Adipocyte (in vitro differentiated cells): ENCODE data around the gene DOCK6.

Experiments
- DNase-seq: peaks from one replicate; pipeline ENCODE4 v3.0.0-alpha.2; 2015; ENCODE audit warnings: low read depth
- H3K27me3 ChIP-seq: replicated peaks from 2 replicates; pipeline ENCODE4 v1.7.0; 2013; ENCODE audit warnings: mild to moderate bottlenecking, low read length, moderate library complexity; ENCODE audit not compliant: control insufficient read depth, insufficient read depth
- H3K36me3 ChIP-seq: 2 replicates; pipeline ENCODE4 v1.7.0; 2013; ENCODE audit warnings: low read length, mild to moderate bottlenecking, moderate library complexity; ENCODE audit not compliant: control insufficient read depth, insufficient read depth, severe bottlenecking
- H3K4me1 ChIP-seq: 2 replicates; pipeline ENCODE4 v1.7.0; 2013; ENCODE audit warnings: mild to moderate bottlenecking, low read length, moderate library complexity; ENCODE audit not compliant: control insufficient read depth, insufficient read depth
- H3K4me3 ChIP-seq: 2 replicates; pipeline ENCODE4 v1.7.0; 2013; ENCODE audit warnings: mild to moderate bottlenecking, low read length, moderate library complexity
- H3K9ac ChIP-seq: 2 replicates; pipeline ENCODE4 v1.7.0; 2013; ENCODE audit warnings: mild to moderate bottlenecking, low read length, moderate library complexity
- H3K9me3 ChIP-seq: 2 replicates; pipeline ENCODE4 v1.7.0; 2013; ENCODE audit warnings: mild to moderate bottlenecking, low read length, moderate library complexity; ENCODE audit not compliant: control insufficient read depth

DOCK6 gene

GRCh38 chr19:11209839-11210655 lies 52.3 kb downstream of the DOCK6 start:
- Histone ChIP-seq H3K4me1 (peaks cover 2% of the 10 kb centered on the region), H3K4me3 (no peak overlapping the region), H3K36me3 (peaks cover 39% of the 10 kb centered on the region), H3K9ac (no peak overlapping the region), H3K9me3 (no peaks in the 10 kb centered on the region), H3K27me3 (no peaks in the 10 kb centered on the region)
- DNase-seq, result no peak

GRCh38 chr19:11208561-11209471 lies 53.5 kb downstream of the DOCK6 start:
- DNase-seq, result no peak
- Histone ChIP-seq H3K9me3 (no peaks in the 10 kb centered on the region), H3K36me3 (peaks cover 30% of the 10 kb centered on the region), H3K27me3 (no peaks in the 10 kb centered on the region), H3K9ac (no peak overlapping the region), H3K4me1 (peaks cover 13% of the 10 kb centered on the region), H3K4me3 (no peak overlapping the region)

- Histone ChIP-seq H3K9me3 (no peaks in the 10 kb centered on the region), H3K9ac (no peak overlapping the region), H3K4me3 (no peak overlapping the region), H3K27me3 (no peaks in the 10 kb centered on the region), H3K4me1 (peaks cover 25% of the 10 kb centered on the region), H3K36me3 (peaks cover 28% of the 10 kb centered on the region)
- no peak for DNase-seq
Observed at GRCh38 chr19:11205939-11206570, 56.3 kb downstream of the DOCK6 start.

GRCh38 chr19:11204943-11205349 lies 57.4 kb downstream of the DOCK6 start:
- DNase-seq, result no peak
- Histone ChIP-seq H3K36me3 (peaks cover 28% of the 10 kb centered on the region), H3K27me3 (no peaks in the 10 kb centered on the region), H3K9ac (no peak overlapping the region), H3K9me3 (no peaks in the 10 kb centered on the region), H3K4me3 (no peak overlapping the region), H3K4me1 (peaks cover 25% of the 10 kb centered on the region)

GRCh38 chr19:11204076-11204602 lies 58.2 kb downstream of the DOCK6 start:
- Histone ChIP-seq H3K36me3 (peaks cover 23% of the 10 kb centered on the region), H3K4me1 (peaks cover 26% of the 10 kb centered on the region)

GRCh38 chr19:11203194-11204075 lies 58.9 kb downstream of the DOCK6 start:
- DNase-seq, result peak; percentile 81
- Histone ChIP-seq H3K27me3 (no peaks in the 10 kb centered on the region), H3K36me3 (peaks cover 17% of the 10 kb centered on the region), H3K4me1 (peaks cover 32% of the 10 kb centered on the region), H3K9me3 (no peaks in the 10 kb centered on the region), H3K9ac (peak overlapping the region; percentile 84), H3K4me3 (peak overlapping the region; percentile 6)

More at GRCh38 chr19:11204076-11204602, 58.2 kb downstream of the DOCK6 start:
- H3K9me3 ChIP-seq, result no peaks in the 10 kb centered on the region
- no peak overlapping the region for H3K9ac ChIP-seq
- DNase-seq, result no peak
- H3K4me3 ChIP-seq, result no peak overlapping the region
- H3K27me3 ChIP-seq, result no peaks in the 10 kb centered on the region

GRCh38 chr19:11202488-11203193 lies 59.7 kb downstream of the DOCK6 start:
- Histone ChIP-seq H3K36me3 (peaks cover 17% of the 10 kb centered on the region), H3K9ac (peak overlapping the region; percentile 84), H3K9me3 (no peaks in the 10 kb centered on the region), H3K27me3 (no peaks in the 10 kb centered on the region), H3K4me3 (peak overlapping the region; percentile 6), H3K4me1 (peaks cover 38% of the 10 kb centered on the region)
- no peak for DNase-seq

GRCh38 chr19:11201791-11202190 lies 60.5 kb downstream of the DOCK6 start:
- Histone ChIP-seq H3K4me3 (no peak overlapping the region), H3K4me1 (peaks cover 38% of the 10 kb centered on the region), H3K36me3 (peaks cover 17% of the 10 kb centered on the region), H3K9me3 (no peaks in the 10 kb centered on the region), H3K9ac (no peak overlapping the region), H3K27me3 (no peaks in the 10 kb centered on the region)
- no peak for DNase-seq

GRCh38 chr19:11200931-11201330 lies 61.4 kb downstream of the DOCK6 start:
- H3K27me3 ChIP-seq, result no peaks in the 10 kb centered on the region
- DNase-seq, result no peak
- H3K4me1 ChIP-seq, result peaks cover 44% of the 10 kb centered on the region
- H3K9me3 ChIP-seq, result no peaks in the 10 kb centered on the region
- no peak overlapping the region for H3K4me3 ChIP-seq
- no peak overlapping the region for H3K9ac ChIP-seq
- H3K36me3 ChIP-seq, result peaks cover 17% of the 10 kb centered on the region
